Measurements from ENCODE around the gene C6orf89. TPM values are rescaled to one million over a fixed set of nuclear protein-coding genes. Genes with fewer than 3 reads are reported as not detected.

Gene C6orf89
- total RNA-seq, 1 donor from 2014 or later: 57.9 TPM

GRCh38 chr6:36850021-36850420, 35.7 kb upstream of the C6orf89 start:
- no peak for ATAC-seq
- intact Hi-C loops (cut with DNase I): no loop called here
- Histone ChIP-seq H3K4me3 (no peak overlapping the region), H3K9me3 (no peaks in the 10 kb centered on the region), H3K4me1 (peaks cover 23% of the 10 kb centered on the region), H3K27ac (no peak overlapping the region), H3K36me3 (peaks cover 8% of the 10 kb centered on the region), H3K27me3 (no peaks in the 10 kb centered on the region)
- TF ChIP-seq, protein P1, sequence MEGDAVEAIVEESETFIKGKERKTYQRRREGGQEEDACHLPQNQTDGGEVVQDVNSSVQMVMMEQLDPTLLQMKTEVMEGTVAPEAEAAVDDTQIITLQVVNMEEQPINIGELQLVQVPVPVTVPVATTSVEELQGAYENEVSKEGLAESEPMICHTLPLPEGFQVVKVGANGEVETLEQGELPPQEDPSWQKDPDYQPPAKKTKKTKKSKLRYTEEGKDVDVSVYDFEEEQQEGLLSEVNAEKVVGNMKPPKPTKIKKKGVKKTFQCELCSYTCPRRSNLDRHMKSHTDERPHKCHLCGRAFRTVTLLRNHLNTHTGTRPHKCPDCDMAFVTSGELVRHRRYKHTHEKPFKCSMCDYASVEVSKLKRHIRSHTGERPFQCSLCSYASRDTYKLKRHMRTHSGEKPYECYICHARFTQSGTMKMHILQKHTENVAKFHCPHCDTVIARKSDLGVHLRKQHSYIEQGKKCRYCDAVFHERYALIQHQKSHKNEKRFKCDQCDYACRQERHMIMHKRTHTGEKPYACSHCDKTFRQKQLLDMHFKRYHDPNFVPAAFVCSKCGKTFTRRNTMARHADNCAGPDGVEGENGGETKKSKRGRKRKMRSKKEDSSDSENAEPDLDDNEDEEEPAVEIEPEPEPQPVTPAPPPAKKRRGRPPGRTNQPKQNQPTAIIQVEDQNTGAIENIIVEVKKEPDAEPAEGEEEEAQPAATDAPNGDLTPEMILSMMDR (IDR thresholded peaks at IDR 0.05): no peak
- DNase-seq: no peak

DNA sequence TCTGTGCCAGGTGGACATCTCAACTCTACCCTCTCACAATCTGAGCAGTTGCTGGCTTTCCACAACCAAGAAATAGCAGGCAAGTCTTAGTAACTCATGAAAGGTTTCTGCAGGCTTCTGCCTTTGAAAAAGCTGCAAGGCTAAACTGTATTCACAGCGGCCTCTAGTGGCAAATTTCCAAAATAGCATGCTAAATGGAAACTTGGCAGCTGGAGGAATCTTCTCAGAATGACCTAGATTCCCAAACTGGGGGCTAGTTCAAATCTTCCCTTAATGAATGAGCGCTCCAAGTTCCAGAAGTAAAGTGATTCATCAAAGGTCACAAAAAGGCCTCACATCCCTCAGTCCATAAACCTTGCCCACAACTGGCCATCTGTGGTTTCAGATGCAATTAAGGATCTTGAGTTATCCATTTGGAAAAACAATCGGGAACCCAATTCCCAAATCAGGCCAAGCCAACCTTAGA, 34.6 kb upstream of the C6orf89 start:
- no peaks in the 10 kb centered on the region for H3K9me3 ChIP-seq
- H3K36me3 ChIP-seq: peaks cover 17% of the 10 kb centered on the region
- DNase-seq (no peak), ATAC-seq (peak; percentile 56)
- H3K27me3 ChIP-seq: no peaks in the 10 kb centered on the region
- TF ChIP-seq, protein P1 (IDR thresholded peaks at IDR 0.05): peak; percentile 78
- no peak overlapping the region for H3K4me3 ChIP-seq
- peaks cover 23% of the 10 kb centered on the region for H3K4me1 ChIP-seq
- H3K27ac ChIP-seq: no peak overlapping the region
- intact Hi-C loops (cut with DNase I): no loop called here

DNA sequence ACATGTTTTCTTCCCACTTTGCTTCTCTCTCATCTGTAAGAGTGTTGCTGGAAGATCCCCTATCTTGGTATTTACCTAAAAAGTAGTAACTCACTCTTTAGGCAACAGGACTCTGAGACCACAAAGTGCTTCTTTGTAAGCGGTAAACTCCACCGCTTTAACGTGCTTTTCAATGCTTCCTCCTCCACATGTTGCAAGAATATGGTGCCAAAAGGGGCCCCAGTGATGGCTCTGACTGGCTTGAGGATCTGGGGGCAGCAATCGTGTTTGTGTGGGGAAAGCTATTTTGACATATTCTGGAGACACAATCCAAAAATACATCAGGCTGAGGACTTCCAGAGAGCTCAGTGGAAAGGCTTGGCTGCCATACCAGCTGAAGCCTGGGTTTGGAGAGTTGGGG, 34.1 kb upstream of the C6orf89 start:
- intact Hi-C loops (cut with DNase I): no loop called here
- DNase-seq: no peak
- no peaks in the 10 kb centered on the region for H3K9me3 ChIP-seq
- TF ChIP-seq, protein P1 (IDR thresholded peaks at IDR 0.05): no peak
- H3K27me3 ChIP-seq: no peaks in the 10 kb centered on the region
- ATAC-seq: no peak
- H3K36me3 ChIP-seq: peaks cover 17% of the 10 kb centered on the region
- no peak overlapping the region for H3K4me3 ChIP-seq
- H3K27ac ChIP-seq: no peak overlapping the region
- peaks cover 23% of the 10 kb centered on the region for H3K4me1 ChIP-seq

DNA sequence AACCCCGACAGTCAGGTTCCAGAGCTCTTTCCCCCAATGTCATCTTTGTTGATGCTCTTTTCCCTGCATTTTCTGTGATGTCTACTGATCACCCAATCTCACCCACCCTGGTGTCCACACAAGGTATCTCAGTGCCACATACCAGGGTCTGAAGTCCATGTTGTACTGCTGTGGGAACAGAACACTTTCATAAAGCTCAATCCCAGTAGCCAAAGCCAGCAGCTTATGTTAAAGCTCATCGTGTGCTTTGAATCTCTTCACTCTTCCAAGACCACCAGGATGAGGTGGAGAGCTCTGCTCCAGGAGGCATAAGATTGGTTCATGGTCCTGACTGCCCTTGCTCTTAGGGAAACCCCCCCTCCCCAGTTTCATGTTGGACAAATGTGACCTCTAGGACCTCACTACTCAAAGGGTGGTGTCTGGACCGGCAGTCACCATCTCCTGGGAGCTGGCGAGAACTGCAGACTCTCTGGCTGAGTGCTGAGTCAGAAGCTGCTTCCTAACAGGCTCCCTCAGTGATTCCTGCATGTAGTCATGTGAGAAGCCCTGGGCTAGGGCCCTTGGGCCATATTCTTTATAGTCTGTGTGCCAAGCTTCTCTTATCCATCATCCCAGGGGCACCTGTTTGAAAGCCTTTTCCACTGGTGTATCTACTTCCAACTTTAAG, 33.1 kb upstream of the C6orf89 start:
- H3K36me3 ChIP-seq: peaks cover 17% of the 10 kb centered on the region
- H3K4me1 ChIP-seq: peaks cover 23% of the 10 kb centered on the region
- TF ChIP-seq, protein P1 (IDR thresholded peaks at IDR 0.05): no peak
- DNase-seq (no peak), ATAC-seq (no peak)
- intact Hi-C loops (cut with DNase I): no loop called here
- no peaks in the 10 kb centered on the region for H3K27me3 ChIP-seq
- H3K4me3 ChIP-seq: no peak overlapping the region
- H3K27ac ChIP-seq: peak overlapping the region; percentile 8
- H3K9me3 ChIP-seq: no peaks in the 10 kb centered on the region

- Histone ChIP-seq H3K4me3 (no peak overlapping the region), H3K9me3 (no peaks in the 10 kb centered on the region), H3K27ac (peak overlapping the region; percentile 8), H3K27me3 (no peaks in the 10 kb centered on the region), H3K4me1 (peaks cover 21% of the 10 kb centered on the region), H3K36me3 (peaks cover 17% of the 10 kb centered on the region)
- intact Hi-C loops (cut with DNase I): no loop called here
- DNase-seq (no peak), ATAC-seq (peak; percentile 68)
- TF ChIP-seq, protein P1 (IDR thresholded peaks at IDR 0.05): no peak
Measured at GRCh38 chr6:36853325-36853724, 32.4 kb upstream of the C6orf89 start.

Measured in upper lobe of right lung (tissue), 1 donor.